SK-N-DZ (cell line): Measurements from ENCODE around the gene DOK6.
A peak's percentile ranks its signal among the peaks of the same experiment; 100 is the strongest.

Experiments used
- DNase-seq: peaks from one replicate; pipeline ENCODE4 v3.0.0-alpha.2; 2015; ENCODE audit warnings: low spot score

Gene DOK6

DNA sequence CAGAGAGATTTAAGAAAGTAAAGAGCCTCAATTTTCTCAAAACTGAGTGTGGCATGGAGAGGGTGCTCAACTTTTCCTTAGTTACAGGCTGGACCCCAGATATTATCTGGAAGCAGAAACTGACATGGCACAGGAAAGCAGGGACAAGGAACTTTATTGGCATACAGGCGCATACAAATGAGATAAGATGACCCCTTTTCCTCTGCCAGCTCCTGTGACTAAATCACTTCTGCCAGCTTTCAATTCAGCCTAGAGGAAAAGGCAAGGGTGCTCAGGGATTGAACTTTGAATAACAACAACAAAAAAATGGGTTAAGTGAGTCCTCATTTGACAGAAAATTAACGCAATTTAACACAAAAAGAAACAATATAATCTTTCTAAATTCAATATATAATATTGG is 284.1 kb downstream of the DOK6 start:
- no peak for DNase-seq

DNA sequence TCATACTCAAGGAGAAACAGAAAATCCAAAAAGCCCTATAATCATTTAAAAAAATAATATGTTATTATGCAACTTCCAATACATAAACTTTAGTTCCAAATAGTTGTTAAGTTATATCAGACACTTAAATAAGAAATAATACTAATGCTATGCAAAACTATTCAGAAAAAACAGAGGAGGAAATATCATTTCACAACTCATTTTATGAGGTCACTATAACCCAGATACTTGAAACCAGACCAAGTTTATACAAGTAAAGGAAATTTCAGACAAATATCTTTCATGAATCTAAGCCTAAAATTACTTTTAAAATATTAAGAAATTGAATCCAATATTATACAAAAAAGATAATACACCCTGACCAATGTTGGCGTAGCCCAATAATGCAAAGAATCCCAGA is 286.2 kb downstream of the DOK6 start:
- DNase-seq: no peak

DNA sequence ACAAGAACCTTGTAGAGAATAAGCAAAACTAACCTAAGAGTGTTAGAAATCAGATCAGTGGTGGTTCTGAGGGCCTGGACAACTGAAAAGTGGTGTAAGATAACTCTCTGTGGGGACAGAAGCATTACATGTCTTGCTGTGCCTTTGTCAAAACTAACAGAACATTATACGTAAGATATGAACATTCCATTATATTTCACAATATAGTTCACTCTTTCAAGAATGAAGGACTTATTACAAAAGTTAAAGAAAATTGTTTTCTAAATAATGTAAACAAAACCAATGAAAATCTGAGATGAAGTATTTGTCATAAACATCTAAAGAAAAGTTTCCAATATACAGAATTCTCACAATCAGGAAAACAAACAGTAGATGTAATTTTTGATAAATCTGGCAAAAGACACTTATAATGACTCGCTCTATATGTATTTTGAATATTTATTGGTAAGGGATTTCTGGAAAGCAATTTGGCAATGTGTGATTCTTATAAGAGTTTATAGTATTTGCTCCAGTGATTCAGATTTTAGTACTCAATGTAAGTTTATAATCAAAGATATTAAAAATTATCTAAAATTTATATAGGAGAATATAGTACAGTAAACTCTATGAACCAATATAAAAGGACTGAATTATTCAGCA is 288.6 kb downstream of the DOK6 start:
- DNase-seq: no peak

DNA sequence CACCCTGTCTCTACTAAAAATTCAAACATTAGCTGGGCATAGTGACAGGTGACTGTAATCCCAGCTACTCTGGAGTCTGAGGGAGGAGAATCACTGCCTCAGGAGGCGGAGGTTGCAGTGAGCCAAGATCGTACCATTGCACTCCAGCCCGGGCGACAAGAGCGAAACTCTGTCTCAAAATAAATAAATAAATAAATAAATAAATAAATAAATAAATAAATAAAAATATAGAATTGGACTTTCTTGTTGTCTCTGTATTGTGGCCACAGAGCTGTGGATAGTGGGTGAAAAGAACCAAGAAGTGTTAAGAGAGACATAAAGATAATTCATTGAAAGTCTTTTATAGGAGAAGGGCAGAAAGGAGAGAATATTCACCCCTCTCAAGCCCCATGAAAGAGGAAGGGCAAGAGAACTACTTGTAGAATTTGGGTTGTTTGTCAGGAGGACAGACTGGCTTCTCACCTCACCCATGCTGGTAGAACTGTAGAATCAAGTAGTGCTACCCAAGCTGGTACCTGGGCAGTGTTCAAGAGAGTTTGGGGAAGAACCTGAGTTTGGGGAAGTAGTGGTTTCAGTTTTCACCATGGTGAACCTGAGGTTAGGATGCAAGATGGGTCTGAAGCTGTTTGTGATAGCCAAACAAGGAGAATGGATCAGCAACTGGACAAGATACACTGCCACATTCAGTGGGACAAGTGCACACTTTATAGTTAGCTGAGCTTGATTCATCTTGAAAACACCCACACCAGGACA is 290.5 kb downstream of the DOK6 start:
- DNase-seq: no peak

DNA sequence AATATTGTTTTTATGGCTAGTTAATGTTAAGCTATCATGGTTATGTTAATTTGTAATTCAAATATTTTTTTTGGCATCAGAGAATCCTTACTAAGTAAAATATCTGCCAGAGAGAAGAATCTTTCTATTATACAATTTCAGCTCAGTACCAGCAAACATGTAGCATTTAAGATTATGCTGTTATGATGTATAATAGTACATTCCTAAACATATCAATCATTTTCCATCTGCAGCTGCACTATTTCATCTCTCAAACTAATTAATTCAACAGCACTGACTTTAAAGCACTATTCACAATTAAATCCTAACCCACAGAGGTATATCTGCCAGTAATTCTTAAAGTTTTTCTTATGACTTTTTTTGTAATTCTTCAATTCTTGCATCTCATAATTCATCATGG is 296.4 kb downstream of the DOK6 start:
- no peak for DNase-seq

DNA sequence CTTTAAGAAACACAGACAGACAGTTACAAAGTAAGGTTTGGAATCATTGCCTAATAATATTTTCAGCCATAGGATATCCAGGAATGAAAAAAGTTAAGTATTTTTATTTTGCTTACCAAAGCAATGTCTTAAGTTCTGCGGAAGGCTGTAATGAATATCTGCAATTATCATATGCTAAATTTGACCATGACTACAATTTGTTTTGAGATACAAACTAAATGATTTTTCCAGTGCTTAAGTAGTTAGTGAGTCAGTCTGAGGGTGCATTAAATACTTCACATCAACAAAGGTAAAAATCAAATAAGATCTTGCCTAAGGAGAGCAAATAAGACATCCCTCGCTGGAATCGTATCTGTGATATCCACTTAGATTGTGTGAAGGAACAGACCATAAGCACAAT is 297.0 kb downstream of the DOK6 start:
- DNase-seq: no peak

DNA sequence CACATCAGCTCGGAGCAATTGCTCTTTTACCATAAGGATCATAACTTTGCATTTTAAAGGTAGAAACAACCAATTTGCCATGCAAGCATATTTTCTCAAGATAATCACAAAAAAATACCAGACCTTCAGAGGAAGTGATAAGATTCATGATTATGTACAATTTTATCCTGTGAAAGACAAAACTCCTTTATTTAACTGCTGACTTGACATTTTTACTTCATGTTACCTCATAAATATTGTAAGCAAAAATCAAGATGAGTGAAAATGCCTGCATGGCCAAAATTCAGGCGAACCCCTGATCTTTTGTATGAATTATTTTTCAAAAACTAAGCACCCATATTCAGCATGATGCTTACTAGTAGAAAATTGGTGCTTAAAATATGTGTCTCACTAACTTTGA is 300.6 kb downstream of the DOK6 start:
- DNase-seq: no peak

DNA sequence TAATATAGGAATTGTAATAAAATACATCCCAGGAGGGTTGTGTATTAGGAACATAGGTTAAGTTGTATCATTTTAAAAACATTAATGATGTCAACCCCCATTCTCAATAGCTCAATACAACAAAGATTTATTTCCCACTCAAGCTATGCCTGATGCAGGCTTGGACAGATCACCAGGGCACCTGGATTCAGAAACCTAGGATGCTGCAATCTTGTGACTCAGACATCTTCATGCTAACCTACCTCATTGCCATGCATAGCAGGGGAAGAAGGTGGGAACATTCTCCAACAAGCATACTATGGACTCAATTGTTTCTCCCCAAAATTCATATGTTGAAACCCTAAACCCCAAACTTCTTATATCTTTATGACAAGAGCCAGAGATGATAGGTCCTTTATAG is 302.8 kb downstream of the DOK6 start:
- no peak for DNase-seq

DNA sequence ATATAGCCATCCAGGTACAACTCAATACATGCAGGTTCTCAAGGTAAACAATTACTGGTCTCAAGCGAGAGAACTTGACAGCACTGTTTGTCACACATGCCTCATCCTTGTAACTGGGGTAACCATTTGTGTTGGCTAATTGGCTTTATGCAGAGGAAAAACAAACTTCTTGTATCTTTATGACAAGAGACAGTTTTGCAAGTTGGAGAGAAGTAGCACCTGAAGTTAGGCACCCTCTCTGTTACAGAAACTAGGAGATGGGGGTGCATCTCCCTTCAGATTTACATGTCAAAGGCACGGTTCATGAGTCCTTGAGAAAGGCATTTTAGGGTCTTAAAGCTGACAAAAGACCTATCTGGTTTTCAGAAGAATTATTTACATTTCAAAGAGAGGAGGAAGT is 305.3 kb downstream of the DOK6 start:
- no peak for DNase-seq

DNA sequence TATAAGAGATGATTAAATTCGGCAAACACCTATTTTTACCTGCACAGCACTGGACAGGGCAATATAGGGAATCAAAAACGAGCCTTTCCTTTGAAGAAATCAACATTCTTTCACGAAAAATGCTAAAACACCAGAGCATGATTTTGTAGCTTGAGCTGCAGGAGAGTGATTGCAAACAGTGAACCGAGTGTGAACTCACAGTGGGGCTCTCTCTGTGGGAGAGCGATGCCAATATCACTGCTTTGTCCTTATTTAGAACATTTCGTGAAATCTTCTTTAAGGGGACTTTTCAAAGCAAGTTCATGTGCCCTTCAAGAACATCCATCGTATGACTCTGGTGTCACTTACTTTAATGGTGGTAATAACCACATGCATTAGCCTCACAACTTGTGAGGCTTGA is 308.2 kb downstream of the DOK6 start:
- DNase-seq: no peak

DNA sequence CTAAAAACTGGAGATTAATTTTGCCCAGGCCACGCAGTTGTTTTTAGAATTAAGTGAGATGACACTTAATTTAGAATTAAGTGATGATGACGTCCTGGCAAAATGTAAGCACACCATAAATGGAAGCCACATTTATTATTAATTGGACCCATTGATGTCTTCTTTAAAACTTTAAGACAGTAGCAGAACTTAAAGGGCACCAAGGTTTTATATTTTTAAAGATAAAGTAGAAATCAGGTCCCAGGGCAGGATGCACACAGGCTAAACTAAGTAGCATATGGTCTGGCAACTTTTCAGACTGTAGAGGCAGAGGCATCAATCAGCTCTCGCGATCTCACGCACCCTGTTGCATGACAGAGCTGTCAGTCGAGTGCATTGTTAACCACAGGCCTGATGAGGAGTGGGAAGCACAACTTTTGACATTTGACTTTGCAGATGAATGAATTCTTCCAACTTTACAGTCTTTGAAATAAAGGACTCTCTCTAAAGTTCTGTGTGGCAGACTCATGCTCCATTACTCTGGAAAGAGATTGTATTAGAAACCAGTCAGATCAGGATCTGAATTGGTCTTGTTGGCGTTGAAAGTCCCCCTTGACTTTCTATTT is 314.6 kb downstream of the DOK6 start:
- DNase-seq: no peak

DNA sequence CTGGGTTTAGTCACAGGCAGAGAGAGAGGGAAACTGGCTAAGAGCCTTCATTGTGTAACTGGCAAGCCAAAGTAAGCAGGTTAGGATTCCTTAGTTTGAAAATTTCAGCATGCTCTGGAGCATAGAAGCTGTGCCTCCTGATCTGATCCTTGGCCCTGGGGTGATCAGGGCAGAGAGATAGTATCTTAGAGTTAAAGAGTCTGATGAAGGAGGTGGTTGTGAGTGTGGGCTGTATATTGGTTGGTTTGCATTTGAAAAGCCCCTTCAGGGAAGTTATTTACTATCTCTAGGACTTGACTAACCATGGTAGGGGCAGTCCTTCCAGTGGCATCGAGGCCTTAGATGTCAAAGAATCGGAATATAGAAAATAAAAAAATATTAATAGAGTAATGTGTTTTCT is 316.9 kb downstream of the DOK6 start:
- DNase-seq: no peak

DNA sequence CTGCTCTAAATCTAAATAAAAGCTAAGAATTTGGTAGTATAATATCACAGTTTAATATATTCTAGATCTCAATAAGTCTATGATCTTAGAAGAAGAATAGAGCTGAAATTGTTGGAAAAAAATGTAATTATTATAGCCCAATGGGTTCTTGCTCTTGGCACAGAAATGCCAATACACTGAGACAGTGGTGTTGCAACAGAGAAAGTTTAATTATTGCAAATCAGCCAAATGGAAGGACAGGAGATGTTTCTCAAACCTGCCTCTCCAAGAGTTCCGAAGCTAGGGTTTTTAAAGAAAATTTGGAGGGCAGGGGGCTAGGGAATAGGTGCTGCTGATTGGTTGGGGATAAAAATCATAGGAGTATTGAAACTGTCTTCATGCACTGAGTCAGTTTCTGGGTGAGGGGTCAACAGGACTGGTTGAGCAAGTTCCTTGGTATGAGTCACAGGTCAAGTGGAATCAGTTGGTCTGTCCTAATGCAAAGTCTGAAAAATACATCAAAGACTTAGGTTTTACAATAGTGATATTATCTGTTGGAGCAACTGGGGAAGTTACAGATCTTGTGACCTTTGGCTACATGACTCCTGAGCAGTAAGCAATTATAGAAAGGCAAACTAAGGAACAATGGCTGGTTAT is 318.3 kb downstream of the DOK6 start:
- no peak for DNase-seq

DNA sequence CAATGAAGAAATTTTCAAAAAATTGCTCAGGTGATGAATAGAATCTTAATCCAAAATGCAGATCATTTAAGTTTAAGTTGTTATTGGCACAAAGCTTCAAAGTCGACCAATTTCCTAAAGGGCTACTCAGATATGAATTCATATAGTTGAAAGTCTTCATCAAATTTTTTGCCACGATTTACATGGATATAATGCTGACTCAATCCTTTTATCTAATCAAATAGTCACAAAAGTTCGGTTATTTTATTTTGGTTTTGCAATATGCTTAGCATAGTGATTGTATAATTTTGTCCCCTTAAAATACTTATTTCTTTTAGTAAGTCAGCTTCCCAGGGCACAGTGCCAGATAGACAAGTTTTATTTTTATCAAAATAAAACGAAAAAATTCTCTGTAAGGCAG is 319.7 kb downstream of the DOK6 start:
- no peak for DNase-seq

DNA sequence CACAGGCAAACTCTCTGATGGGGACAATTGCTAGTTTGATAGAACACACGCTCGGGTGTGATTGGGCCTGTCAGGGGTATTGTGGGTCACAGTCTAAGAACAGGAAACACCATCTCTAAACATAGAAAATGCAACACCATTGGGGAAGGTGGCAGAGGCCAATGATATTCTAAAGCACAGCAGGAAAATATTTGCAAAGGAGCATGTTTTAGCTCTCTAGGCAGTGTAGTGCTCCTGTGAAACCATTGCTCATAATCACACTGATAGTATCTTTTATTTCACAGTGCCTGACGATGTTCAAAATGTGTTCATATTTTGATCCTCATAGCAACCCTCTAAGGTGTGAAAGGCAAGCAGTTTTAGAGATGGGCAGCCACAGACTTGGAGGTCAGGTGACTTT is 322.7 kb downstream of the DOK6 start:
- no peak for DNase-seq

DNA sequence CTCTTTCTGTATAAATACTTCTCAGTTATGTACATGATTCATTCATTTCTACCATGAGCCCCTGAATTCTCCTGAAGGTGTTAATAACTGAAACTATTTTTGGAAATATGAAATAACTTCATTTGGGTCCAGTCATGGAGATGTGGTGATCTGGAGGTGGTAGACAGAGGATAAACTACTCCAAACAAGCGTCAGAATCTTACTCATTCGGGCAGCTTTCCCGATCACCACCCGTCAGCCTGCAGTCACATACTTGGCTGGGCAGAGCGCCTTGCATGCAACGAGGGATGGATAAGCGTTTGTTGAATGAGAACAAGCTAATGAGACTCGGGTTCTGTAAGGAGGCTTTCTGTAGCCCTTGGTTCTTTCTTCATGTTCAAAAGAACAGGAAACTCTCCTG is 324.3 kb downstream of the DOK6 start:
- DNase-seq: no peak

DNA sequence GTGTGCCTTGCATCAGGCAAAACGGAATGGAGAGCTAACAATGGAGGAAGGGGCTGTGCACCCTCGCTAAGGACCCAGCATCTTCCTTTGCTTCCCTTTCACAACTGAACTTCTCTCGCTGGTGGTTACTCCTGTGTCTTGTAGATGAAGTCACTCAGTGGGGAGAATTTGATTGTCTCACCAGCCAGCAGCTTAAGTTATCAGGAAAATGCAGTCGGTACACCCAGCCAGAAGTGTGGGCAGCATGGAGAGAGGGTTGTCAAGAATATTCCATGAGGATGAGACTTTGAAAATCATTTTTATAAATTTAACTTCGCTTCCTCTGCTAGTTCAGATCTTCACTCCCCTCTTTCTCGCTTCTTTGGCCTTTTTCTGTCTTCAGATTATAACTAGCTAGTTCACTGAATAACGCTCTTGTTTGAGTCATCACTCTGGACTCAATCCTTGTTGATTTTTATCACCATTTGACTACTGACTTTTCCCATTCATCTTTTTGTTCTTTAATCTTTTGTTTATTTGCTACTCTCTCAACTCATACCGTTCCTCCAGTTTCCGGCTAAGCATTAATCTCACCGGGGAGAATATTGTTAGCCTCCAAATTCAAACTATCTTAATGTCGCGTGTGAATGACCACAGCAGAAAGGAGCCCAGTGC is 325.3 kb downstream of the DOK6 start:
- DNase-seq: no peak

DNA sequence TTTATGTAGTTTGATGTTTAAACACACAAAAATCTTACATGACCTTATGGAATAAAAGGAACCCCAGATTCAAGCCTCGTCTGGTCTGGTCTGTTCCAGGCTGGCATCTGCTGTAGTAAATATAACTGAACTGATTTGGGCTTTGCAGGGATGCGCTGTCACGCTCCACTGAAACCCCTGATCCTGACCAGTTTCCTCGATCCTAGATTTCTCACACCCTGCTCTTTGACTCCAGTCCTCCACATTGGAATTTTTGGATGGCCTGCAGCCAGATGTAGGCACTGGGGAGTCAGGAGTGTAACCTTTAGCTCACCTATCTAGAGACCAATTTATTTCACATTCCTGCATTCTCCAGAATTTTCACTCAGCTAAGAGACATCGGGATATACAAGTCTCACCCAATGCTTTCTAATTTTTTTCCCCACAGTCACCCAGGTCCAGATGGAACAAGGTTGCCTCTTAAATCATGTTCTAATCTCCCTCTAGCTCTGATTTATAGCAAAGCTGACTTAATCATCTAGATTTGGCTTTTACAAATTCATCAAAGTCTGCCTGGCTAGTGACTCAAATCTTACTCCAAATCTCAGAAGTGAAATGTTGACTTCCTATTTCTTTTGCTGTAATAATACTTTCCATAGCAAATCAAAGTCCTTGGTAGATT is 327.4 kb downstream of the DOK6 start:
- DNase-seq: peak; percentile 10

DNA sequence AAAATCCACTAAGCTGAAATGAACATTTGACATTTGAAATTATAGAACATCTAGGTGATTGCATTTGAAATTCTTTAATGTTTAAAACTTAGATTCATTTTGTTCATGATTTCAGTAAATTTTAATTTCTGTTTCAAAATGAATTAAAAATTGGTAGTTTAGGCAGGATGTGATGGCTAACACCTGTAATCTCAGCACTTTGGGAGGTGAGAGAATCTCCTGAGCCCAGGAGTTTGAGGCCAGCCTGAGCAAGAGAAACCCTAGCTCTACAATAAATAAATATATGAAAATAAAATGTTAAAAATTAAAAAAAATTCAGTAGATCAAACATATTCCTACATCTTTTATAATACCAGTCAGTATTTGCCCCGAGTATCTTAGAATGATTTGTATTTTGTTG is 330.0 kb downstream of the DOK6 start:
- DNase-seq: no peak

DNA sequence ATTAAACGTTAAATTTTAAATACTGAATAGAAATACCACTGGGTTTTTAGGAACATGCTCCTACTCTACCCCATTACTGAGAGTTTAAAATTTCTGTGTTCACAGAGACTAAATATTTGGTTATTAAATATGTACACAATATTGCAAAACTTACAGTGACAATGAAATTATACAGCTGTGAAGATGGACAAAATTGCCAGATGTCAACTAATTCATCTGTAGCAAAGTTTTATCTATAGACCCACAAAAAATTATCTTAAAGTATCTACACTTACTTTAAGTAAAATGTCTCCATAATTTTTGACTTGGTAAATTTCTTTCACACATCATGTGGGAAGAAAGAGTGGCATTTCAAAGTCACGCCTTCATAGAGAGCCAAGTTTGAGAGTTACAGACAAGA is 333.8 kb downstream of the DOK6 start:
- no peak for DNase-seq

DNA sequence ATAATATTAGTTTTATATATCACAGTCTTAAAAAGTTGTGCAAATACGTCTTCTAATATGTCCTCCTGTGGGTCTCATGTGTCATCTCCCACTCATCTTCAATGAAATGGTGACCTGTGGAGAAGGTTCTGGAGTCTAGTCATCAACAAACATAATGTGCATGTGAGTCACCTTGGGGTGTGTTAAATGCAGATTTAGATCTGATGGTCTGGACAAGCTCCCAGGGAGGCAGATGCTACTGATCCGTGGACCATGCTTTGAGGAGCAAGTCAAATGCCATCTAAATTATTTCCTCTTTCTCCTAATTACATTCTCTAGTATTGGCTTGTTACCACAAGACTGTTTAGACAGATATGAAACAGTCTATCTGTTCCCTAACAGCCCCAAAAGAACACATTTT is 336.0 kb downstream of the DOK6 start:
- DNase-seq: no peak

DNA sequence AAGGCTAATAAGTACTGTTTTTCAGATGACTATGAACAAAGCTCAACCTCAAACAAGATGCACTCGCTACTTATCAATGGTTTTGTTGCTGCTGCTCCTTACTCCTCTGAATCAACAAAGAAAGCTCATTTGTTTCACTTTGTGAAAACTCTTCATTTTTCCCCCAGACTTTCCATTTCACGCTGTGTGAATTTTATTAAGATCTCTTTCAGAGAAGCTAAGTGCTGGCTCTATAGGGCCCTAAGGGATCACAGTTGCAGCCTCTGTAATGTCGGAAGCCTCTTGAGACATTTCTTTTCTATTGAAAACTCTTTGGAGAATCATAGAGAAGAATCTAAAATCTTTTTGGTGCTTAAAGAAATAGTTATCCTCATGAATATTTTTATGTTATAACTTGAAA is 337.2 kb downstream of the DOK6 start:
- DNase-seq: no peak
